GM19468 (cell line): ENCODE results near the gene OXCT2.
"Not testable (repeated sequence)": the region's sequence is repeated elsewhere in the genome, so short reads cannot be mapped to it uniquely, and the experiment has no call there.

ENCODE experiments used
- ATAC-seq: cut with Tn5 transposase; IDR thresholded peaks from one replicate; pipeline ENCODE4 v1.9.1; 2021; ENCODE audit warnings: mild to moderate bottlenecking, moderate library complexity, moderate number of reproducible peaks; ENCODE audit not compliant: unreplicated experiment; ENCODE audit errors: extremely low read depth

Gene OXCT2

GRCh38 chr1:39787964-39788363, 16.8 kb upstream of the OXCT2 start:
- ATAC-seq = not testable (repeated sequence)

GRCh38 chr1:39787468-39787867, 16.3 kb upstream of the OXCT2 start:
- ATAC-seq = no peak

- not testable (repeated sequence) for ATAC-seq
Observed at GRCh38 chr1:39787108-39787375, 15.9 kb upstream of the OXCT2 start.

- not testable (repeated sequence) for ATAC-seq
Observed at GRCh38 chr1:39786303-39787107, 15.4 kb upstream of the OXCT2 start.

- not testable (repeated sequence) for ATAC-seq
Observed at GRCh38 chr1:39782685-39783084, 11.5 kb upstream of the OXCT2 start.

- no peak for ATAC-seq
Observed at GRCh38 chr1:39782103-39782502, 11.0 kb upstream of the OXCT2 start.

- ATAC-seq = no peak
Observed at GRCh38 chr1:39781349-39781715, 10.2 kb upstream of the OXCT2 start.

- no peak for ATAC-seq
Observed at GRCh38 chr1:39779821-39780220, 8.7 kb upstream of the OXCT2 start.

GRCh38 chr1:39779137-39779536, 8.0 kb upstream of the OXCT2 start:
- ATAC-seq = no peak

- not testable (repeated sequence) for ATAC-seq
Observed at GRCh38 chr1:39778463-39779099, 7.4 kb upstream of the OXCT2 start.

- ATAC-seq = not testable (repeated sequence)
Observed at GRCh38 chr1:39777896-39778295, 6.7 kb upstream of the OXCT2 start.

- no peak for ATAC-seq
Observed at GRCh38 chr1:39777306-39777705, 6.2 kb upstream of the OXCT2 start.

GRCh38 chr1:39776886-39777285, 5.7 kb upstream of the OXCT2 start:
- no peak for ATAC-seq

GRCh38 chr1:39776400-39776713, 5.2 kb upstream of the OXCT2 start:
- ATAC-seq = no peak

GRCh38 chr1:39775676-39776399, 4.7 kb upstream of the OXCT2 start:
- not testable (repeated sequence) for ATAC-seq

GRCh38 chr1:39775141-39775540, 4.0 kb upstream of the OXCT2 start:
- ATAC-seq = not testable (repeated sequence)

GRCh38 chr1:39773369-39773979, 2.3 kb upstream of the OXCT2 start:
- not testable (repeated sequence) for ATAC-seq

- not testable (repeated sequence) for ATAC-seq
Observed at GRCh38 chr1:39770100-39771021, 787 bp downstream of the OXCT2 start.

- ATAC-seq = not testable (repeated sequence)
Observed at GRCh38 chr1:39769502-39769901, 1.6 kb downstream of the OXCT2 start.

GRCh38 chr1:39766466-39766865, 4.7 kb downstream of the OXCT2 start:
- not testable (repeated sequence) for ATAC-seq
